Astrocyte (in vitro differentiated cells and primary cell): ENCODE results near the gene RBPJ.

Experiments used
- CTCF ChIP-seq: IDR thresholded peaks from 2 replicates; pipeline ENCODE4 v1.5.1; 2011; ENCODE audit warnings: low read depth, mild to moderate bottlenecking, inconsistent platforms, low read length, moderate library complexity; ENCODE audit not compliant: insufficient read depth
- EZH2 ChIP-seq: IDR thresholded peaks from 2 replicates; pipeline ENCODE4 v1.6.1; 2012; ENCODE audit warnings: mild to moderate bottlenecking, low read length, inconsistent platforms; ENCODE audit not compliant: insufficient read depth

- TF ChIP-seq EZH2: no peak
- no peak for TF ChIP-seq CTCF
These were observed 40.0 kb downstream of the RBPJ start for GRCh38 chr4:26360864-26361263.
